Measurements from ENCODE around the gene DNAJB1.

Gene DNAJB1

GRCh38 chr19:14494910-14495671 is 23.1 kb downstream of the DNAJB1 start:
- no peak for DNase-seq

GRCh38 chr19:14494411-14494810 is 23.8 kb downstream of the DNAJB1 start:
- no peak for DNase-seq

GRCh38 chr19:14492756-14493337 is 25.4 kb downstream of the DNAJB1 start:
- DNase-seq, result no peak

GRCh38 chr19:14487370-14488125 is 30.6 kb downstream of the DNAJB1 start:
- DNase-seq, result no peak

GRCh38 chr19:14482172-14482941 is 35.8 kb downstream of the DNAJB1 start:
- no peak for DNase-seq

- DNase-seq, result no peak
These were observed 37.5 kb downstream of the DNAJB1 start for GRCh38 chr19:14480700-14481079.

- DNase-seq, result peak; percentile 82
These were observed 38.1 kb downstream of the DNAJB1 start for GRCh38 chr19:14479975-14480699.

- no peak for DNase-seq
These were observed 38.8 kb downstream of the DNAJB1 start for GRCh38 chr19:14479309-14479974.

- no peak for DNase-seq
These were observed 40.1 kb downstream of the DNAJB1 start for GRCh38 chr19:14478113-14478545.

- DNase-seq, result no peak
These were observed 40.6 kb downstream of the DNAJB1 start for GRCh38 chr19:14477418-14478112.

GRCh38 chr19:14476673-14477401 is 41.4 kb downstream of the DNAJB1 start:
- no peak for DNase-seq

- no peak for DNase-seq
These were observed 41.9 kb downstream of the DNAJB1 start for GRCh38 chr19:14476327-14476672.

GRCh38 chr19:14475251-14476073 is 42.7 kb downstream of the DNAJB1 start, which contains the start of gene PTGER1:
Gene PTGER1, minus strand, starts transcription at chr19:14475354. Its CDS starts 1,034 bp downstream, at chr19:14474320.
- DNase-seq, result peak; percentile 68

GRCh38 chr19:14474827-14475226 is 43.4 kb downstream of the DNAJB1 start:
- no peak for DNase-seq

GRCh38 chr19:14473978-14474578 is 44.1 kb downstream of the DNAJB1 start:
- DNase-seq, result no peak

GRCh38 chr19:14473073-14473977 is 44.9 kb downstream of the DNAJB1 start:
- DNase-seq, result no peak

- DNase-seq, result peak; percentile 91
These were observed 45.8 kb downstream of the DNAJB1 start for GRCh38 chr19:14472202-14472938.
